HG02759 (cell line): ENCODE measurements around the gene CAMK1D.

Source experiments
- ATAC-seq: cut with Tn5 transposase; IDR thresholded peaks from one replicate; pipeline ENCODE4 v1.9.1; 2021; ENCODE audit warnings: mild to moderate bottlenecking, moderate library complexity; ENCODE audit not compliant: unreplicated experiment

The CAMK1D gene

DNA sequence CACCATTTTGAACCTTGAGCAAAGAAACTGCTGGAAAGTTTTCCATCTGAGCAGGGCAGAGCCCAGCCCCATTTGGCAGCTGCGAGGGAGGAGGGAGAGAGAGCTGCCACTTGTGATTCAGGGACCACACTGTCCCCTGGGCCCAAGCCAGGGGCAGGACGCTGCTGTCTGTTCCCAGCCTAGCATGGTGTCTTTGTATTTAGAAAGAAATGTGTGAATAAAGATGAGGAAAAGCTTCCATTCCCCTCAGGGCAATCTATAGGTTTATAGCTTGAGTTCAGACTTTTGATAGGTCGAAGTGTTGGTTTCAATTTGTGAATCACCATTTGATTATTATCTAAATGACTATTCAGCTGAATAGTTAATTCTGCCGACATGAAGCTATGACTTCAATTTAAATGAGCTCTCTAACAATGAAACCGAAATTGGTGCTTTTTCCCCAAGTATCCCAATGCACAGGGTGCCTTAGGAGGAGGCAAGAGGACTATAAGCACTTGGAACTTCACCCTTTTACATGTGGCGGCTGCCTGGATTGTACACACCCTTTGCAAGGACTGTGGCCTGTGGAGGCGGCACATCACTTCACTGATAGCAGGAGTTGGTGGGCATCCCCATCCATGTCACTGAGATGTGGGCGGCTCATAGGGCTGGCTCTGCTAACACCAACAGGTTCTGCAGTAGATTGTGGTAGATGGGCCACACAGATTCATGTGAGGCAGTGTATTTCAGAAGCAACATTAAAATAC, 428.7 kb downstream of the CAMK1D start:
- no peak for ATAC-seq

DNA sequence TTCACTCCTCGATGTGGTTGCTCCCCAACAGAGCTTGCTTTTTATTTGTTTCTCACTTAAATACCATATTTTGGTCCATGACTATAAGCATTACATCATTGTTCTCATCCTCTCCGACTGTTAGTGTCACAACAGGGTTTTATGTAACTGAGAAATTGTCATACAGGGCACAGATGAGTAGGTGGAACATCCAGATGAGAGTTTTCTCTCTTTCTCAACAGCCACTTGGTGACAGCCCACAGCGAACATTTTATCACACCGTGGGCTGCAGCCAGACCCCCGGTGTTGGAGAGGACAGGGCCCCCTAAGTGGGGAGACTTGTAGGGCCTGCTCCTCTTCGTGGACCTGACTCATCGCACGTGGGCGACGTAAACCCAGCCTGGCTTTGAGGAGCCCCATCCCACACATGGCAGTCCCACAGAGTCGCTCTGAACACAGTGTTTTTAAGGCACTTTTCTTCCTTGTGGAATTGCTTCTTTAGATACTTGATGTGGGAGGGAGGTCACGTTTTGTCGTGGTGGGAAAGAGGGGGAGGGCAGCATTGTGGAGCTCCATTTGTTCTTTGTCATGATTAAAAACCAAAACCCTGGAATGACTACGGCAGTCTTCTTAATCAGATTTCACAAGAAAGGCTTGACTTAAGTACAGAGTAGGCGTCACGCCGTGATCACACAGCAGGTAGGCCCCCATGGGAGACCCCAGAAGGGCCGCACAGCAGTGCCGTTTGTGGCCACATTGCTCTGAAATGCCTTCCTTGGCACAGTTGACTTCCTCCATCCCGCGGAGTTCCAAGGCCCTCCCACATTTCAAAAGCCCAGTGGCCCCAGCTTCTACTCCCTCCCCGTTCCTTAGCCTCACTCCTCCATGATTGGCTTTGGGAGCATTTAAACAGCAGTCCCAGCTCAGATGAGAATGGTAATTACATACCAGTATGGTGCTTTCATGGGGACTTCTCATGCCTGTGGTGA, 431.6 kb downstream of the CAMK1D start:
- no peak for ATAC-seq

DNA sequence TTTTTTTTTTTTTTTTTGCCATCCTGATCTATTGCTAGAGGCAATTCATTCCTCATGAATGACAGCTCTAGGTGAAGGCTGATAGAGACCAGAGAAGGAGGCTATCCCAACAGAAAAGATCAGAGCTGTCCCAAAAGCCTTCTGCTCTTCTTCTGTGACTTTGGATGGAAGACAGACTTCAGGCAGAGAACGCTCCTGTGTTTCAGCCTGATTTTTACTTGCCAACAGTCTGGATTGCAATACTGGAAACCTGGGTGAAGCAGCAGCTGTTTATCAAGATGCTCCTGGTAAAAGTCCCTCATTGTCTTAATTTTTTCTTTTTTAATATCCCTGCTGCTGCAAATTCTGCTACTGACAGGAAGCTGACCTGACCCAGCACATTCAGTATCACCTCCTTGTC, 432.6 kb downstream of the CAMK1D start:
- ATAC-seq: no peak

DNA sequence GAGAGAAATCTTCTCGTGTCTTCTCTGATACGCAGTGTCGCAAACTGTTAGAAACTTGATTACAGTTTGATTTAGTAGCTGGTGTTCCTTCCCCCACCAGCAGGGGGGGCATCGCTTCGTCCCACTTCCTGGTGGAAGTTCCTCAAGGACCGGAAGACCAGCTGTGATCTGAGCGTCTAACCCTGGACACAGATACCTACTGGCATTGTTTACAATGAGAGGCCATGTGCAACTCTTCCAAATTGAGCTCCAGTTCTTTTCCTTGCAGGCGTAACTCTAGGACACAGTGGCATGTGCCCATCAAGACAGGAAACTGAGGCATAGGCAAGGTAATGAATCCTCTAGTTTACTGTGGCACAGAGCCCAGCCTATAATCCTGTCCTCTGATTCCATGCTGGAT, 433.2 kb downstream of the CAMK1D start:
- ATAC-seq: no peak

DNA sequence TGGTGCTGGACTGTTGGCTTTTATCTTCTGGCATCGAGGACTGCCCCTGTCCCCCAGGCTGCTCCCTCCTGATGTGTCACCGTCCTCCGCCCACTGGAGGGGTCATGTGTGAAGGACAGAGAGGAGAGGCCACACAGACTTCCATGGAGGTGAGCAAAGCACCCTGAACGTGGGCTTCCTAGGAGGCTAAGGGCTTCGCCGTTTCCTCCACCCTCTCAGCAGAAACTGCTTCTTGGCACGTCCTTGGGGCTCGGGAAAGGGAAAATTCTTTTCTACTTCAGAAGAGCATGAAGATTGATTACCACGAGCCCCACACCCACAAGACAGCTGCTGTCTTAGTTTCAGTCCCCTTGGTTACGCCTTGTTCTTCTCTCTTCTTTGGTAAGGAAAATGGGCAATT, 433.9 kb downstream of the CAMK1D start:
- no peak for ATAC-seq

DNA sequence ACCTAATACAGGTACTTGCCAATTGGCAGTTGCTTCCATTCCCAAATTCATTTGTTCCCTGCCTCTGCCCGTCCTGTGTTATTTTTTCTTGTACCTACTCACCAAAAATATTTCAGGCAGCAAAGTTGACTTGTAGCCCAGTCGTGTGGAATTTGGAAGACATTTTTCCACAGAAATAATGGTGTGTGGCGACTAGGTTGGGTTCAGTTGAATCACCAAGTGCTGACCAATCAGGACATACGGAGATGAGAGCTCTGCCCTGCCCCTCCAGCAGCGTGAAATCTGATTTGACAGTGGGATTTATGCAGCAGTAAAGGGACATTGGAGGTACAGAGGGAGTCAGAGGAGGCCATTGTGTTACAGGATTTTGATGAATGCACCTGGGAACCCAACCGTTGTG, 435.3 kb downstream of the CAMK1D start:
- ATAC-seq: no peak

DNA sequence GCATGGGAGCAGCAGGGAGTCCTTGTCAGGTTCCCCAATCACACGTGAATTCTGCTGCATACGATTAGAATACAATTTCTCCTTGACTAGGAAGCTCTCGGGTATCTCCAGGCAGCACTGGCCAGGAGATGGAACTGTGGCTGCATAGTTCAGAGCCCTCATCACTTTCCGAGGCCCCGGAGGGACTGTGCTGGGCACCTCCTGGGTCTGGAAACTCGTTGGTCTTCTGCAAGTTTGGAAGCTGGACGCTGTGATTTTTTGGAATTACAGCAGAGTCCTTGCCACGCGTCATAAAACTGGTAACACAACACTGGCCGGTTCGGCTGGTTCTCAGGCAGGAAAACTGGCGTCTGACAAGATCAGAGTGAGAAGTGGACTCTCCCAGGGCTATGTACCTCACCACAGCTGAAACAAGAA, 436.1 kb downstream of the CAMK1D start:
- no peak for ATAC-seq

DNA sequence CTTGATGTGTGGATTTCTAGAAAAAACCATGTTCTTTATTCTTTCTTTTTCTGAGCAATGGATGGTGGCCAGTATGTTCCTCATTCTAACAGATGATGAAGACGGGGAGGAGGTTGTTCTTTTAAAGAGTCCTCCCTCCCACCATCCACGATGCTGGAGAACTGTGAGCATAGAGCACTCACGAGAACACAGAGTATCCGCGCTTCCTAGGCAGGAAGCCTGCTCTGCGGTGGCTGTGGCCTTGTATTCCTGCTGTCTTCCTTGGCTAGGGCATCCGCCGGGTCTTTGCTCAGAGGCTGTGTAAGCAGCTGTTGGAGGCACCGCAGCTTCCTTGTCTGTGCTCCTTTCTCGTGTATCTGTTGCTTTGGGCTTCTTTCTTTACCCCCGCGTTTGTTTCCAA, 437.9 kb downstream of the CAMK1D start:
- no peak for ATAC-seq

DNA sequence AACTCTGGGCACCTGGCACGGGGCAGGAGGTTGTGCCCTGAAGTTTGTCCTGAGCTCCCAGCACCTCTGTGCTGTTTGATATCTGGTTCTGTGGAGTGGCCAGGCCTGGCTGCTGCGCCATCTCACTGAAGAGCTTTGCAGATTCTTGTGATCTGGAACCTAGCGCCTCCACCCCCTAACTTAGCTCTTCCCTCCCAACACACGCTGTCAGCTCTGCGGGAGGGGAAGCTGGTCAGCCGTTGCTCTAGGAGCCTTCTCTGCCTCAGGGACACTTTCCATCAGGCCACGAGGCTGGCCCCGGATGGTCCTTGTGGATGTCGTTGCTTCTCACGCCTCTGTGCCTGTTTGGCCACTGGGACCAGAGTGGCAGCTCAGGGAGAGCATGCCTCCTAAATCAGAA, 438.9 kb downstream of the CAMK1D start:
- no peak for ATAC-seq

DNA sequence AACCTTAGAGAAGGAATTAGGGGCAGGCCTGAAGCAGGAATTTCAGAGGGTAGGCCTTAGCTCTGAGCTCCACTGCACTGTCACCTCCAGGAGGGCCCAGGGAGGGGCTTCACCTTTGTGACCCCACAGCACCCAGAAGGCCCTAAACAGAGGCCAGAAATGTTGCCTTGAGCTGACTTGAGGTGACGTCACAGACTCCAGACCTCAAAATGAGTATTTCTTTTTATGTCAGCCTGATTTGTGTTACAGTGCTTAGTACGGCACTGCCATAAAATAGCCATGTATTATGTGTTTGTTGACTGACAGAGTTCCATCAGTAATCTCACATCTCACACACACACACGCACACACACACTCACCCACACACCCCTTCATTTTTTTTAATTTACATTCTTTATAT, 440.9 kb downstream of the CAMK1D start:
- ATAC-seq: no peak

DNA sequence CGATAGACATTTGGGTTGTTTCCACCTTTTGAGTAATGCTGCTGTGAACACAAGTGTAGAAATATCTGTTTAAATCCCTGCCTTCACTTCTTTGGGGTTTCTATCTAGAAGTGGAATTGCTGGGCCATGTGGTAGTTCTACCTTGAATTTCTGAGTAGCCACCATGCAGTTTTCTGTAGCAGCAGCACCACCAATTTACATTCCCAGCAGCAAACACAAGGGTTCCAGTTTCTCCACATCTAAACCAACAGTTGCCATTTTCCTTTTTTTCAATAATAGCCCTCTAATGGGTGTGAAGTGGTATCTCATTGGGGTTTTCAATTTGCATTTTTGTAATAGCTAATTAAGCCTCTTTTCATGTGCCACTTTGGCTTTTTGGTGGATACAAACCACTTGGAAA, 442.4 kb downstream of the CAMK1D start:
- ATAC-seq: no peak

DNA sequence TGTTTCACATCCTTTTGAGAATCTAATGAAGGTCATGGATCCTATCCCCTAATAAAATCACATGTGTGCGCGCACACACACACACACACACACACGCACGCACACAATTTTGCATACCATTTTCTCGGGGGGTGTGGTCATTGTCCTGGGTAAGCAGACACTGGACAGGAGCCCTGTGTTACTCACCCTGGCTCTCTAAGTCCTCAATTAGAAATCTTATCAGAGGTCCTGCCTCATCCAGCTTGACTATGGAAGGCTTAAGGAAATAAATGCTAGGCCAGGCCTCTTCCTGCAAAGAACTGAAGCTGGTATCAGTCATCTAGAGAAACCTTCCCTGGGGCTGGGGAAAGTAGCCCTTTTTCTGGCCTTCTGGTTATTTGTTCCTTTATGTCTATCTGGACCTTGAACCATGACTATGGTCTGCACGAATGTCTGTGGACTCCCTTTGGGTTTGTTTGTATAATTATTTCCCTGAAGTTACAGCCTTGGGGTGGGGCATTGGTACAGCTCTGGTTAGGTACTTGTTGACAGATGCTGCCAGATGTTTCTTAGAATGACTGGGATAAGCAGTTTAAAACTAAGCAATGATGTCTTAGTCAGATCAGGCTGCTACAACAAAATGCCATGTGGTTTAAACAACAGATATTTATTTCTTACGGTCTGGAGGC, 443.7 kb downstream of the CAMK1D start:
- no peak for ATAC-seq

DNA sequence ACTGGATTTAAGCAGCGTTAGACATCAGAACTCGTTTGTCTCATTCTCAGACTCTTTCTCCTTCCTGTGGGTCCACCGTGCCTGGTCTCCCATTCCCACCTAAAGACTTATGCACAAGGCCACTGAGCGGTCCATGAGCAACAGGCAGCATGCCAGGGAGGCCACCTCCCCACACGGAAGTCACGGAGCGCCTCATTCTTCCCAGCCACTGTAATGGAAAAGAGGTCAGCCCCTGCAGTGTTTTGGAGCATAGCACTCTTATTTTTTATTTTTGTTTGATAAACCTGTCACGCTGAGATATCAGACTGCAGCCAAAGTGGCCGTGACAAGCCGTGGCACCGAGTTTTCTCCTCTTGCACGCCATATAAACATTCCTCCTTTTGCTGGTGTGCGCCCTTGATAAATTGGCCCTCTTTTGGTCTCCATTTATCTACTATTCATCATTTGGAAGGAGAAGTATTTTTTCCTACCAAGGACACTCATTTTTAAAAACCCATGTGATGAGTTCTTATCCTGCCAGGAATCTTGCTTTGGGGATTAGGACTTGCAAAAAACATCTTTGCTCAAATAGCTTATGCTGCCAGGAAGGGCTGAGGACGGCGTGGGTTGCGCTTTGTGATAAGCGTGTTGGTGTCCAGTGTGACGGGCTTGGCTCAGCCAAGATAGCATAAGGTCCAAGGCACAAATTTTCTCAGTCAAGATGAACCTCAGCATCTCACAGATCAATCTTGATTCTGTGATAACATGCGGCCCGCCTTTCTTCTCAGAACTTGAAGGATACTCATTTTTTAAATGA, 446.2 kb downstream of the CAMK1D start:
- ATAC-seq: no peak

DNA sequence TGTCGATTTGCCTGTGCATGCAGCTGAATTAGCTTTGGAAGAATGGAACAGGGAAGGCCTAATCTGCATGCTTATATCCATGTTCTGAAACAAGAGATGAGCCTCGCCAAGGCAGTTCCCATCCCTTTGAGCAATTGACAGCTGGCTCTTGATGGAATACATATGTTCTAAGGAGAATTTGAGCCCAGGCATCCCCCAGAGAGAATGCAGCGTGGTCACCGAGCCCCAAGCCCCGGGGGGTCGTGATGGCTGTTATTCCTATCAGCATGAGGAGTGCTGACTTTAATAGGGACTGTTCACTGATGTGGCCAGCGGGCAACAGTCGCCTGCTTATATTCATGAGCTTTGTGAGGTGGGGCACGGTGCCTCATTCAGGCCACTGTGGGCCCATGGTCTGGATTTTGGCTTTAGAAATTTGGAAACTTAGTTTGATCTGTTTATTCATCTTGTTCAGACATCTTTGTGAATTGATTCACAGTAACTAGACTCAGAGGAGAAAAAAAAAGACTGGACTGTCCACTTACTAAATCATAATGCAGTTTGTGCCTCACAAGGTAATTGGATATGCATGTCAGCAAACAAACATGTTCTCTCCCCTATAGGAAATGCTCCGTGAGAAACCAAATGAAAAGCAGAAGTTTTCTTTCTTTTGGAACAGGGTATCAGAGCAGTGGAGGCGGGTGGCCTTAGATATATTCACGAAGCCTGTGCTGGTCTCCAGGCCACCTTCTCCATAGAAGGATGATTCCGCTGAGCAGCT, 447.2 kb downstream of the CAMK1D start:
- ATAC-seq: no peak

DNA sequence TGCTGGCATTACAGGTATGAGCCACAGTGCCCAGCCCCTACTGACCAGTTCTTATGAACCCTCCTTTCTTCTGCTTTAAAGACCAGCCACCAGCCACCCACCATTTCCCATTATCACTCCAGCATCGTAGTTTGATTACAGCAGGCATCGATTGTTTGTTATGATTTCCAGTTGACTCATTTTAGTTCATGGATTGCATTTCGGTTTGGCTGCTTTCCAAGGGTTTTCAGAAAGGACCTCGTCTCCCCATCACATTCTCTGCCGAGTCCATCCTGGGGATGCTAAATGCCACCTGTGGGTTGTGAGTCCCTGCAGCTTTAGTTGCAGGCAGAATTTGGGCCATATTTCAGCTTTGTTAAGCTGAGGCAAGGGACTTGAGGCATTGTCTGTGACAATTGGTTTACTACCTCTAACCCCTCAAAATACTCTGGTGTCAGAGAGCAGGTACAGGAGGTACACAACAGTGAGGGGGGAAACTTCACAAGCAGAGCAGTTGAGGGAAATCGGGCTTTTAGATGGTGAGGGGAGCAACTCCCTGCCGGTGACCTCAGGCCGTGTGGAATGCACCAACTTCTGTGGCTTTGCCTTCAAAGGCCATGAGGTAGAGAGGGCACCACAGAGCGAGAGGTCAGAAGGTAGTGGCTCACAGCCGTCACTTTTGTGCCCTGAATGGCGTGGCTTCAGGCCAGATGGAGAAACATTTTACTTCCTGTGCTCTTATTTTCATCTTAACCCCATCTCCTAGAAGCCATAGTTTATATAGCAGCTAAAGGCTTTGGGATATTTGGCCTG, 448.3 kb downstream of the CAMK1D start:
- ATAC-seq: no peak

DNA sequence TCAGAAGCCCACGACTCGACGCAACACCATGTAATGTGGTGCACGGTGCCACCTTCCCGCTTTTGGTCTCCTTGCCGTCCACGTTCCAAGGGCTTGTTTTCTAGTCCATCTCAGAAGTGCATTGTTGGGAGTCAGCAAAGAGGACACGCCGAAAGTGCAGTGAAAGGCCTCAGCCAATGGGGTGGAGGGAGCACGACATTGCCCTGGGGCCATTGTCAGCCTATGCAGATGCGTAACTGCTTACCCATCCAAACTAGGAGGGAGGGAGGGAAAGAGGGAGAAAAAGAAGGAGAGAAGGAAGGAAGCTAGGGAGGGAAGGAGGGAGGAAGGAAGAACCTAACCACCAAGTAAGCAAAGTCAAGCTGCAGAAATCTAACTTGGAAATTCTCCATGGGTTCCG, 449.8 kb downstream of the CAMK1D start:
- no peak for ATAC-seq

DNA sequence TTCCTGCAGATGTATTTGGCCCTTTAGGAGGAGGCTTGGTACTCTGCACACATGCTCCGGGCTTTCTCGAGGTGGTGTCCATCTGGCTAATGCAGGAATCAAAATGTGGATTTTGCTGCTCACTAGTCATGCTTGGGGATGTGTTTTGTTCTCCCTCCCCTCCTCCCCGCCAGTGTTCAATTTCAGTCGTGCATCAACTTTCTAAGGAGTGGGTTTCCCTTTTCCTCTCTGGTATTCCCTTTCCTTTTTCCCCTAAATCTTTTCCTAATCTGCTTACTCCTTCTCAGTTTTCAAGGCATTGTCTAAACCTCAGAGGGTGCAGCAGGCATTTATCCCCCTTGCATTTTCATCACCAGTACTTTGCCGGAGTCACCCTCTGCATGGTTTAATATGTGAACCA, 450.4 kb downstream of the CAMK1D start:
- ATAC-seq: no peak

DNA sequence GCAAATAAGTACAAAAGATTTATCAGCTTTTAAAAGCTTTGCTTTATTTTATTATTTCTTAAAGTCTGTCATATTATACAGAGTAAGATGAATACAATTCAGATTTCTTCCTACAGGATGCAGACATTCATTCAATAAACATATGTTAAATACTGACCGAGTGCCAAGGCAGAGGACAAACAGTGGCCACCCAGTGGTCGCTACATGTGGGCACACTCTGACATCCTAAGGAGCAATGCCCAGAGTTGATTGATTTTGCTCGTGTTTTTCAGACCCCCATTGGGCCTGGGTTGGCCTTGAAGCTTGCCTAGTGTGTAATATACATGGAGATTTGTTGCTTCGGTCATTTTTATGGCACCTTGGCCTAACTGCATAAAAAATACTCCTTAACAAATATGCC, 451.0 kb downstream of the CAMK1D start:
- no peak for ATAC-seq
